ENCODE data around the gene SLX4IP. TPM values are rescaled to one million over a fixed set of nuclear protein-coding genes. Genes with fewer than 3 reads are reported as not detected.

Gene SLX4IP
- polyA plus RNA-seq, 4 donors, result 1.6 to 7.1 (median 2.5) TPM

GRCh38 chr20:10432079-10432478, 3.0 kb upstream of the SLX4IP start:
- Histone ChIP-seq H3K27ac (ENCODE audit: low read depth in 1 of 3, low read length in 2 of 3) (no peak overlapping the region), H3K27me3 (ENCODE audit: control insufficient read depth in 3 of 3, insufficient read depth in 3 of 3, low read length in 3 of 3) (no peaks in the 10 kb centered on the region), H3K4me3 (ENCODE audit: low read depth in 1 of 3, low read length in 3 of 3) (no peak overlapping the region), H3K9me3 (ENCODE audit: control insufficient read depth in 2 of 2, insufficient read depth in 1 of 2, low read depth in 1 of 2, low read length in 1 of 2) (no peaks in the 10 kb centered on the region), H3K36me3 (ENCODE audit: control insufficient read depth in 3 of 3, insufficient read depth in 2 of 3, low read depth in 1 of 3, low read length in 3 of 3) (peaks cover 0 to 5% (median 0%) of the 10 kb centered on the region in 3 donors), H3K4me1 (ENCODE audit: control insufficient read depth in 3 of 3, insufficient read depth in 2 of 3, low read depth in 1 of 3, low read length in 2 of 3) (peaks cover 7 to 20% (median 14%) of the 10 kb centered on the region in 3 donors)
- WGBS, 3 donors, result 70 to 78% (median 77%) methylated on average over 1 of the region's 1 CpG
- FAIRE-seq (no peak), DNase-seq (no peak)

- peaks cover 7 to 20% (median 14%) of the 10 kb centered on the region in 3 donors for H3K4me1 ChIP-seq (ENCODE audit: control insufficient read depth in 3 of 3, insufficient read depth in 2 of 3, low read depth in 1 of 3, low read length in 2 of 3)
- no peaks in the 10 kb centered on the region for H3K27me3 ChIP-seq (ENCODE audit: control insufficient read depth in 3 of 3, insufficient read depth in 3 of 3, low read length in 3 of 3)
- H3K4me3 ChIP-seq (ENCODE audit: low read depth in 1 of 3, low read length in 3 of 3), result peak overlapping the region; percentile 77 to 96 (median 79)
- DNase-seq (peak in 1 of 2 donors; percentile 25), FAIRE-seq (no peak)
- WGBS, 3 donors, result 34 to 51% (median 48%) methylated on average over 28 to 30 of the region's 30 CpGs
- H3K27ac ChIP-seq (ENCODE audit: low read depth in 1 of 3, low read length in 2 of 3), result peak overlapping the region; percentile 95 to 97 (median 96)
- no peaks in the 10 kb centered on the region for H3K9me3 ChIP-seq (ENCODE audit: control insufficient read depth in 2 of 2, insufficient read depth in 1 of 2, low read depth in 1 of 2, low read length in 1 of 2)
- H3K36me3 ChIP-seq (ENCODE audit: control insufficient read depth in 3 of 3, insufficient read depth in 2 of 3, low read depth in 1 of 3, low read length in 3 of 3), result peaks cover 0 to 5% (median 0%) of the 10 kb centered on the region in 3 donors
Observed at GRCh38 chr20:10433014-10433622, 2.0 kb upstream of the SLX4IP start.

- H3K27me3 ChIP-seq (ENCODE audit: control insufficient read depth in 3 of 3, insufficient read depth in 3 of 3, low read length in 3 of 3), result no peaks in the 10 kb centered on the region
- no peak for FAIRE-seq
Observed at GRCh38 chr20:10433623-10434466, 1.3 kb upstream of the SLX4IP start, which contains the start of gene MKKS. Gene MKKS (minus strand): TSS chr20:10434222. CDS start chr20:10413514, 20,708 bp downstream.

GRCh38 chr20:10434467-10434831, 656 bp upstream of the SLX4IP start:
- WGBS, 3 donors, result 0 to 1% (median 0%) methylated on average over 17 of the region's 17 CpGs
- Histone ChIP-seq H3K36me3 (ENCODE audit: control insufficient read depth in 3 of 3, insufficient read depth in 2 of 3, low read depth in 1 of 3, low read length in 3 of 3) (peaks cover 0 to 6% (median 0%) of the 10 kb centered on the region in 3 donors), H3K4me3 (ENCODE audit: low read depth in 1 of 3, low read length in 3 of 3) (peak overlapping the region; percentile 28 to 96 (median 79)), H3K27ac (ENCODE audit: low read depth in 1 of 3, low read length in 2 of 3) (peak overlapping the region; percentile 95 to 97 (median 96)), H3K27me3 (ENCODE audit: control insufficient read depth in 3 of 3, insufficient read depth in 3 of 3, low read length in 3 of 3) (no peaks in the 10 kb centered on the region), H3K9me3 (ENCODE audit: control insufficient read depth in 2 of 2, insufficient read depth in 1 of 2, low read depth in 1 of 2, low read length in 1 of 2) (no peaks in the 10 kb centered on the region), H3K4me1 (ENCODE audit: control insufficient read depth in 3 of 3, insufficient read depth in 2 of 3, low read depth in 1 of 3, low read length in 2 of 3) (peaks cover 7 to 15% (median 7%) of the 10 kb centered on the region in 3 donors)
- FAIRE-seq (peak; percentile 36), DNase-seq (peak; percentile 98 to 99)

More at GRCh38 chr20:10433623-10434466, 1.3 kb upstream of the SLX4IP start, which contains the start of gene MKKS:
- H3K9me3 ChIP-seq (ENCODE audit: control insufficient read depth in 2 of 2, insufficient read depth in 1 of 2, low read depth in 1 of 2, low read length in 1 of 2), result no peaks in the 10 kb centered on the region
- peak within 1 kb of the TSS; percentile 77 to 96 (median 79) for H3K4me3 ChIP-seq (ENCODE audit: low read depth in 1 of 3, low read length in 3 of 3)
- H3K36me3 ChIP-seq (ENCODE audit: control insufficient read depth in 3 of 3, insufficient read depth in 2 of 3, low read depth in 1 of 3, low read length in 3 of 3), result peaks cover 0 to 3% (median 0%) of the 10 kb centered on the region in 3 donors
- H3K4me1 ChIP-seq (ENCODE audit: control insufficient read depth in 3 of 3, insufficient read depth in 2 of 3, low read depth in 1 of 3, low read length in 2 of 3), result peaks cover 7 to 20% (median 13%) of the 10 kb centered on the region in 3 donors
- WGBS, 3 donors, result 0 to 1% (median 0%) methylated on average over 66 to 73 of the region's 73 CpGs
- DNase-seq, result peak; percentile 91 to 97
- peak within 1 kb of the TSS; percentile 95 to 97 (median 96) for H3K27ac ChIP-seq (ENCODE audit: low read depth in 1 of 3, low read length in 2 of 3)

- WGBS, 3 donors, result 95 to 96% (median 96%) methylated on average over 20 of the region's 20 CpGs
- Histone ChIP-seq H3K9me3 (ENCODE audit: control insufficient read depth in 2 of 2, insufficient read depth in 1 of 2, low read depth in 1 of 2, low read length in 1 of 2) (no peaks in the 10 kb centered on the region), H3K4me3 (ENCODE audit: low read depth in 1 of 3, low read length in 3 of 3) (no peak overlapping the region), H3K36me3 (ENCODE audit: control insufficient read depth in 3 of 3, insufficient read depth in 2 of 3, low read depth in 1 of 3, low read length in 3 of 3) (peaks cover 0 to 6% (median 0%) of the 10 kb centered on the region in 3 donors), H3K27me3 (ENCODE audit: control insufficient read depth in 3 of 3, insufficient read depth in 3 of 3, low read length in 3 of 3) (no peaks in the 10 kb centered on the region), H3K4me1 (ENCODE audit: control insufficient read depth in 3 of 3, insufficient read depth in 2 of 3, low read depth in 1 of 3, low read length in 2 of 3) (peaks cover 5 to 12% (median 7%) of the 10 kb centered on the region in 3 donors), H3K27ac (ENCODE audit: low read depth in 1 of 3, low read length in 2 of 3) (no peak overlapping the region)
- DNase-seq (no peak), FAIRE-seq (no peak)
Observed at GRCh38 chr20:10436053-10436699, 1.1 kb downstream of the SLX4IP start.

GRCh38 chr20:10438217-10438616, 3.1 kb downstream of the SLX4IP start:
- 75 to 89% (median 77%) methylated on average over 4 of the region's 4 CpGs for WGBS, 3 donors
- Histone ChIP-seq H3K27me3 (ENCODE audit: control insufficient read depth in 3 of 3, insufficient read depth in 3 of 3, low read length in 3 of 3) (no peaks in the 10 kb centered on the region), H3K27ac (ENCODE audit: low read depth in 1 of 3, low read length in 2 of 3) (no peak overlapping the region), H3K4me3 (ENCODE audit: low read depth in 1 of 3, low read length in 3 of 3) (no peak overlapping the region), H3K4me1 (ENCODE audit: control insufficient read depth in 3 of 3, insufficient read depth in 2 of 3, low read depth in 1 of 3, low read length in 2 of 3) (no peaks in the 10 kb centered on the region), H3K9me3 (ENCODE audit: control insufficient read depth in 2 of 2, insufficient read depth in 1 of 2, low read depth in 1 of 2, low read length in 1 of 2) (no peaks in the 10 kb centered on the region), H3K36me3 (ENCODE audit: control insufficient read depth in 3 of 3, insufficient read depth in 2 of 3, low read depth in 1 of 3, low read length in 3 of 3) (peaks cover 0 to 3% (median 0%) of the 10 kb centered on the region in 3 donors)
- DNase-seq (no peak), FAIRE-seq (no peak)

- H3K4me1 ChIP-seq (ENCODE audit: control insufficient read depth in 3 of 3, insufficient read depth in 2 of 3, low read depth in 1 of 3, low read length in 2 of 3), result no peaks in the 10 kb centered on the region
- DNase-seq (no peak), FAIRE-seq (no peak)
- 69 to 89% (median 74%) methylated on average over 2 of the region's 2 CpGs for WGBS, 3 donors
- no peaks in the 10 kb centered on the region for H3K9me3 ChIP-seq (ENCODE audit: control insufficient read depth in 2 of 2, insufficient read depth in 1 of 2, low read depth in 1 of 2, low read length in 1 of 2)
- H3K27me3 ChIP-seq (ENCODE audit: control insufficient read depth in 3 of 3, insufficient read depth in 3 of 3, low read length in 3 of 3), result no peaks in the 10 kb centered on the region
- H3K27ac ChIP-seq (ENCODE audit: low read depth in 1 of 3, low read length in 2 of 3), result no peak overlapping the region
- no peak overlapping the region for H3K4me3 ChIP-seq (ENCODE audit: low read depth in 1 of 3, low read length in 3 of 3)
- peaks cover 0 to 3% (median 0%) of the 10 kb centered on the region in 3 donors for H3K36me3 ChIP-seq (ENCODE audit: control insufficient read depth in 3 of 3, insufficient read depth in 2 of 3, low read depth in 1 of 3, low read length in 3 of 3)
Observed at GRCh38 chr20:10443936-10444335, 8.8 kb downstream of the SLX4IP start.

- 81 to 87% (median 87%) methylated on average over 4 of the region's 4 CpGs for WGBS, 3 donors
- Histone ChIP-seq H3K4me1 (ENCODE audit: control insufficient read depth in 3 of 3, insufficient read depth in 2 of 3, low read depth in 1 of 3, low read length in 2 of 3) (peaks cover 0 to 2% (median 0%) of the 10 kb centered on the region in 3 donors), H3K27ac (ENCODE audit: low read depth in 1 of 3, low read length in 2 of 3) (no peak overlapping the region), H3K4me3 (ENCODE audit: low read depth in 1 of 3, low read length in 3 of 3) (no peak overlapping the region), H3K9me3 (ENCODE audit: control insufficient read depth in 2 of 2, insufficient read depth in 1 of 2, low read depth in 1 of 2, low read length in 1 of 2) (no peaks in the 10 kb centered on the region), H3K27me3 (ENCODE audit: control insufficient read depth in 3 of 3, insufficient read depth in 3 of 3, low read length in 3 of 3) (no peaks in the 10 kb centered on the region), H3K36me3 (ENCODE audit: control insufficient read depth in 3 of 3, insufficient read depth in 2 of 3, low read depth in 1 of 3, low read length in 3 of 3) (peaks cover 0 to 3% (median 0%) of the 10 kb centered on the region in 3 donors)
- FAIRE-seq, result no peak
- DNase-seq, result no peak
Observed at GRCh38 chr20:10445758-10446157, 10.7 kb downstream of the SLX4IP start.

All from small intestine (tissue), 7 donors.